Skeletal muscle satellite cell (primary cell): ENCODE data around the gene VTI1A.

Experiments used
- H3K27me3 ChIP-seq: 2 replicates; pipeline ENCODE4 v1.7.0; 2013; ENCODE audit warnings: low read length; ENCODE audit not compliant: control insufficient read depth, insufficient read depth
- H3K36me3 ChIP-seq: 2 replicates; pipeline ENCODE4 v1.7.0; 2013; ENCODE audit warnings: mild to moderate bottlenecking, control low read depth, low read length; ENCODE audit not compliant: insufficient read depth
- H3K4me1 ChIP-seq: 2 replicates; pipeline ENCODE4 v1.7.0; 2013; ENCODE audit warnings: low read length; ENCODE audit not compliant: control insufficient read depth, insufficient read depth
- H3K4me2 ChIP-seq: 2 replicates; pipeline ENCODE4 v1.7.0; 2013; ENCODE audit warnings: mild to moderate bottlenecking, low read length
- H3K4me3 ChIP-seq: 2 replicates; pipeline ENCODE4 v1.7.0; 2013; ENCODE audit warnings: low read length
- H3K9ac ChIP-seq: 2 replicates; pipeline ENCODE4 v1.7.0; 2013; ENCODE audit warnings: mild to moderate bottlenecking, low read depth, low read length, moderate library complexity
- H3K9me3 ChIP-seq: replicated peaks from 2 replicates; pipeline ENCODE4 v1.7.0; 2013; ENCODE audit warnings: mild to moderate bottlenecking, control low read depth, low read length

VTI1A gene

GRCh38 chr10:112783351-112784021, 336.5 kb downstream of the VTI1A start:
- Histone ChIP-seq H3K4me3 (no peak overlapping the region), H3K36me3 (no peaks in the 10 kb centered on the region), H3K4me1 (no peaks in the 10 kb centered on the region), H3K4me2 (no peak overlapping the region), H3K9me3 (no peaks in the 10 kb centered on the region), H3K27me3 (no peaks in the 10 kb centered on the region), H3K9ac (no peak overlapping the region)

GRCh38 chr10:112784022-112784461, 337.0 kb downstream of the VTI1A start:
- no peak overlapping the region for H3K4me3 ChIP-seq
- H3K4me1 ChIP-seq: no peaks in the 10 kb centered on the region
- H3K9ac ChIP-seq: no peak overlapping the region
- H3K4me2 ChIP-seq: no peak overlapping the region
- H3K9me3 ChIP-seq: no peaks in the 10 kb centered on the region
- H3K27me3 ChIP-seq: no peaks in the 10 kb centered on the region
- H3K36me3 ChIP-seq: no peaks in the 10 kb centered on the region

- H3K27me3 ChIP-seq: no peaks in the 10 kb centered on the region
- H3K36me3 ChIP-seq: no peaks in the 10 kb centered on the region
- H3K4me2 ChIP-seq: no peak overlapping the region
- peaks cover 4% of the 10 kb centered on the region for H3K9me3 ChIP-seq
- H3K9ac ChIP-seq: no peak overlapping the region
- no peaks in the 10 kb centered on the region for H3K4me1 ChIP-seq
- no peak overlapping the region for H3K4me3 ChIP-seq
Measured at GRCh38 chr10:112785089-112785488, 338.1 kb downstream of the VTI1A start.

- H3K4me1 ChIP-seq: peaks cover 16% of the 10 kb centered on the region
- H3K9ac ChIP-seq: no peak overlapping the region
- peaks cover 4% of the 10 kb centered on the region for H3K9me3 ChIP-seq
- H3K27me3 ChIP-seq: no peaks in the 10 kb centered on the region
- no peaks in the 10 kb centered on the region for H3K36me3 ChIP-seq
- no peak overlapping the region for H3K4me3 ChIP-seq
- no peak overlapping the region for H3K4me2 ChIP-seq
Measured at GRCh38 chr10:112789248-112789647, 342.2 kb downstream of the VTI1A start.

- H3K9me3 ChIP-seq: peaks cover 4% of the 10 kb centered on the region
- H3K4me2 ChIP-seq: no peak overlapping the region
- H3K27me3 ChIP-seq: no peaks in the 10 kb centered on the region
- H3K4me1 ChIP-seq: peaks cover 16% of the 10 kb centered on the region
- no peak overlapping the region for H3K9ac ChIP-seq
- no peak overlapping the region for H3K4me3 ChIP-seq
- no peaks in the 10 kb centered on the region for H3K36me3 ChIP-seq
Measured at GRCh38 chr10:112790030-112790429, 343.0 kb downstream of the VTI1A start.

GRCh38 chr10:112790921-112791320, 343.9 kb downstream of the VTI1A start:
- Histone ChIP-seq H3K4me2 (no peak overlapping the region), H3K9ac (no peak overlapping the region), H3K27me3 (no peaks in the 10 kb centered on the region), H3K4me1 (peaks cover 16% of the 10 kb centered on the region), H3K9me3 (peaks cover 4% of the 10 kb centered on the region), H3K36me3 (no peaks in the 10 kb centered on the region), H3K4me3 (no peak overlapping the region)

GRCh38 chr10:112791447-112791846, 344.4 kb downstream of the VTI1A start:
- H3K36me3 ChIP-seq: no peaks in the 10 kb centered on the region
- H3K4me3 ChIP-seq: no peak overlapping the region
- H3K27me3 ChIP-seq: no peaks in the 10 kb centered on the region
- peaks cover 16% of the 10 kb centered on the region for H3K4me1 ChIP-seq
- no peak overlapping the region for H3K9ac ChIP-seq
- no peak overlapping the region for H3K4me2 ChIP-seq
- H3K9me3 ChIP-seq: peaks cover 4% of the 10 kb centered on the region

GRCh38 chr10:112792487-112793201, 345.6 kb downstream of the VTI1A start:
- Histone ChIP-seq H3K4me1 (peaks cover 16% of the 10 kb centered on the region), H3K27me3 (no peaks in the 10 kb centered on the region), H3K9me3 (peaks cover 4% of the 10 kb centered on the region), H3K4me2 (peak overlapping the region; percentile 69), H3K36me3 (no peaks in the 10 kb centered on the region), H3K4me3 (peak overlapping the region; percentile 10), H3K9ac (no peak overlapping the region)

GRCh38 chr10:112793202-112793921, 346.3 kb downstream of the VTI1A start:
- H3K4me3 ChIP-seq: peak overlapping the region; percentile 10

GRCh38 chr10:112794201-112794600, 347.2 kb downstream of the VTI1A start:
- H3K4me2 ChIP-seq: no peak overlapping the region
- H3K4me3 ChIP-seq: no peak overlapping the region
- no peaks in the 10 kb centered on the region for H3K27me3 ChIP-seq
- H3K9me3 ChIP-seq: peaks cover 2% of the 10 kb centered on the region
- peaks cover 16% of the 10 kb centered on the region for H3K4me1 ChIP-seq
- no peak overlapping the region for H3K9ac ChIP-seq
- no peaks in the 10 kb centered on the region for H3K36me3 ChIP-seq

More at GRCh38 chr10:112793202-112793921, 346.3 kb downstream of the VTI1A start:
- Histone ChIP-seq H3K4me1 (peaks cover 16% of the 10 kb centered on the region), H3K9me3 (peaks cover 4% of the 10 kb centered on the region), H3K4me2 (peak overlapping the region; percentile 69), H3K27me3 (no peaks in the 10 kb centered on the region), H3K36me3 (no peaks in the 10 kb centered on the region), H3K9ac (no peak overlapping the region)

GRCh38 chr10:112795067-112795466, 348.1 kb downstream of the VTI1A start:
- Histone ChIP-seq H3K4me2 (no peak overlapping the region), H3K4me1 (peaks cover 16% of the 10 kb centered on the region), H3K9ac (no peak overlapping the region), H3K4me3 (no peak overlapping the region), H3K9me3 (no peaks in the 10 kb centered on the region), H3K27me3 (no peaks in the 10 kb centered on the region), H3K36me3 (no peaks in the 10 kb centered on the region)
